Body of pancreas (tissue), 4 donors: ENCODE measurements around the gene C8G.

Experiments used
- CTCF ChIP-seq, 7 experiments: fragments of 450-650 bp in 4 of 7; fragments of 200-600 bp in 3 of 7; sonication (generic) in 3 of 7; IDR thresholded peaks; one replicate each; pipeline ENCODE4 v1.5.1; 2016 to 2019; ENCODE audit warnings: antibody characterized with exemption in 7 of 7
- POLR2A ChIP-seq, 3 donors: fragments of 450-650 bp; IDR thresholded peaks; one replicate each; pipeline ENCODE4 v1.6.1; 2016; ENCODE audit warnings: antibody characterized with exemption in 3 of 3, mild to moderate bottlenecking in 2 of 3

GRCh38 chr9:136896027-136896426 lies 49.0 kb upstream of the C8G start:
- TF ChIP-seq CTCF (IDR thresholded peaks at IDR 0.05) (no peak), POLR2A (IDR thresholded peaks at IDR 0.05) (no peak)
